ENCODE results near the gene ZNHIT3.
A peak's percentile ranks its signal among the peaks of the same experiment; 100 is the strongest.

The ZNHIT3 gene

GRCh38 chr17:36533935-36534839 lies 47.7 kb downstream of the ZNHIT3 start:
- H3K36me3 ChIP-seq, result peaks cover 65% of the 10 kb centered on the region
- peak; percentile 62 for TF ChIP-seq CTCF (IDR thresholded peaks at IDR 0.05; ENCODE audit: low read depth, low read length)
- peak overlapping the region; percentile 96 for H3K4me3 ChIP-seq (ENCODE audit: low read depth, low read length)
- no peaks in the 10 kb centered on the region for H3K27me3 ChIP-seq (ENCODE audit: insufficient read depth, low read depth, severe bottlenecking)
- H3K9me3 ChIP-seq (ENCODE audit: severe bottlenecking), result no peaks in the 10 kb centered on the region
- H3K27ac ChIP-seq, result peak overlapping the region; percentile 99
- DNase-seq, result peak; percentile 83

GRCh38 chr17:36534840-36535668 lies 48.6 kb downstream of the ZNHIT3 start, which contains the start of the genes MYO19 and PIGW:
Gene MYO19, minus strand, starts transcription at chr17:36534868. Its CDS starts 2,330 bp downstream, at chr17:36532538.
Gene PIGW, plus strand, starts transcription at chr17:36534987. Its CDS starts 2,115 bp downstream, at chr17:36537102.
- H3K27ac ChIP-seq, result peak within 1 kb of the TSS; percentile 99
- H3K4me3 ChIP-seq (ENCODE audit: low read depth, low read length), result peak within 1 kb of the TSS; percentile 96
- H3K9me3 ChIP-seq (ENCODE audit: severe bottlenecking), result no peaks in the 10 kb centered on the region
- H3K27me3 ChIP-seq (ENCODE audit: insufficient read depth, low read depth, severe bottlenecking), result no peaks in the 10 kb centered on the region
- peaks cover 60% of the 10 kb centered on the region for H3K36me3 ChIP-seq
- TF ChIP-seq CTCF (IDR thresholded peaks at IDR 0.05; ENCODE audit: low read depth, low read length), result no peak
- DNase-seq, result peak; percentile 90

- no peak for DNase-seq
- TF ChIP-seq CTCF (IDR thresholded peaks at IDR 0.05; ENCODE audit: low read depth, low read length), result no peak
- peak overlapping the region; percentile 99 for H3K27ac ChIP-seq
- peaks cover 58% of the 10 kb centered on the region for H3K36me3 ChIP-seq
- no peaks in the 10 kb centered on the region for H3K27me3 ChIP-seq (ENCODE audit: insufficient read depth, low read depth, severe bottlenecking)
- H3K4me3 ChIP-seq (ENCODE audit: low read depth, low read length), result peak overlapping the region; percentile 96
- H3K9me3 ChIP-seq (ENCODE audit: severe bottlenecking), result no peaks in the 10 kb centered on the region
Observed at GRCh38 chr17:36535669-36536081, 49.2 kb downstream of the ZNHIT3 start.

GRCh38 chr17:36540696-36541095 lies 54.2 kb downstream of the ZNHIT3 start:
- Histone ChIP-seq H3K27me3 (ENCODE audit: insufficient read depth, low read depth, severe bottlenecking) (no peaks in the 10 kb centered on the region), H3K4me3 (ENCODE audit: low read depth, low read length) (no peak overlapping the region), H3K9me3 (ENCODE audit: severe bottlenecking) (no peaks in the 10 kb centered on the region), H3K27ac (no peak overlapping the region), H3K36me3 (peaks cover 28% of the 10 kb centered on the region)
- no peak for DNase-seq
- no peak for TF ChIP-seq CTCF (IDR thresholded peaks at IDR 0.05; ENCODE audit: low read depth, low read length)

- H3K27me3 ChIP-seq (ENCODE audit: insufficient read depth, low read depth, severe bottlenecking), result no peaks in the 10 kb centered on the region
- no peak for TF ChIP-seq CTCF (IDR thresholded peaks at IDR 0.05; ENCODE audit: low read depth, low read length)
- no peaks in the 10 kb centered on the region for H3K9me3 ChIP-seq (ENCODE audit: severe bottlenecking)
- H3K4me3 ChIP-seq (ENCODE audit: low read depth, low read length), result no peak overlapping the region
- H3K27ac ChIP-seq, result no peak overlapping the region
- no peak for DNase-seq
- peaks cover 18% of the 10 kb centered on the region for H3K36me3 ChIP-seq
Observed at GRCh38 chr17:36542755-36543154, 56.3 kb downstream of the ZNHIT3 start.
